GM15510 (cell line): Measurements from ENCODE around the gene MAML3.

Source experiments
- POLR2A ChIP-seq: IDR thresholded peaks from 3 replicates; pipeline ENCODE4 v1.6.1; 2011; ENCODE audit warnings: borderline replicate concordance; ENCODE audit not compliant: insufficient read length; ENCODE audit errors: extremely low read depth

MAML3 gene

GRCh38 chr4:139668658-139669201 lies 485.3 kb downstream of the MAML3 start:
- TF ChIP-seq POLR2A, result no peak

- no peak for TF ChIP-seq POLR2A
Observed at GRCh38 chr4:139668036-139668435, 485.9 kb downstream of the MAML3 start.
